Measurements from ENCODE around the gene FGF16.
"Not testable (repeated sequence)": the region's sequence is repeated elsewhere in the genome, so short reads cannot be mapped to it uniquely, and the experiment has no call there.

The FGF16 gene

GRCh38 chrX:77446908-77447652 is at the start of gene FGF16:
Gene FGF16 (plus strand): TSS chrX:77447389. CDS start chrX:77447675, 286 bp downstream.
- peak in 1 of 56 donors; percentile 2 for DNase-seq

GRCh38 chrX:77398330-77398954 is 48.7 kb upstream of the FGF16 start:
- no peak for DNase-seq

GRCh38 chrX:77404419-77404818 is 42.8 kb upstream of the FGF16 start:
- DNase-seq: no peak

- DNase-seq: not testable (repeated sequence)
These were observed 39.4 kb upstream of the FGF16 start for GRCh38 chrX:77407821-77408220.

- DNase-seq: no peak
These were observed 34.6 kb upstream of the FGF16 start for GRCh38 chrX:77412631-77413030.

- DNase-seq: no peak
These were observed 32.0 kb upstream of the FGF16 start for GRCh38 chrX:77415161-77415560.

GRCh38 chrX:77415882-77416281 is 31.3 kb upstream of the FGF16 start:
- no peak for DNase-seq

- no peak for DNase-seq
These were observed 24.1 kb upstream of the FGF16 start for GRCh38 chrX:77422891-77423648.

- DNase-seq: no peak
These were observed 20.4 kb upstream of the FGF16 start for GRCh38 chrX:77426811-77427210.

- DNase-seq: no peak
These were observed 19.6 kb upstream of the FGF16 start for GRCh38 chrX:77427611-77428010.

- DNase-seq: no peak
These were observed 18.6 kb upstream of the FGF16 start for GRCh38 chrX:77428551-77428950.

- DNase-seq: no peak
These were observed 16.0 kb upstream of the FGF16 start for GRCh38 chrX:77431227-77431626.

- DNase-seq: no peak
These were observed 14.2 kb upstream of the FGF16 start for GRCh38 chrX:77433001-77433400.

- no peak for DNase-seq
These were observed 12.2 kb upstream of the FGF16 start for GRCh38 chrX:77434962-77435361.

- DNase-seq: no peak
These were observed 10.9 kb upstream of the FGF16 start for GRCh38 chrX:77436271-77436670.

- no peak for DNase-seq
These were observed 10.5 kb upstream of the FGF16 start for GRCh38 chrX:77436682-77437081.

- DNase-seq: no peak
These were observed 6.9 kb upstream of the FGF16 start for GRCh38 chrX:77440330-77440729.

- DNase-seq: no peak
These were observed 6.2 kb upstream of the FGF16 start for GRCh38 chrX:77441033-77441432.

- no peak for DNase-seq
These were observed 5.7 kb upstream of the FGF16 start for GRCh38 chrX:77441479-77441878.

- DNase-seq: no peak
These were observed 4.5 kb upstream of the FGF16 start for GRCh38 chrX:77442728-77443127.

- no peak for DNase-seq
These were observed 3.1 kb upstream of the FGF16 start for GRCh38 chrX:77444075-77444474.

- no peak for DNase-seq
These were observed 2.6 kb upstream of the FGF16 start for GRCh38 chrX:77444545-77444944.
